Mesenchymal stem cell (in vitro differentiated cells and primary cell): Measurements from ENCODE around the gene TTLL11.
A peak's percentile ranks its signal among the peaks of the same experiment; 100 is the strongest.

Experiments
- DNase-seq: peaks from one replicate; pipeline ENCODE4 v3.0.0-alpha.2; 2013
- H2AFZ ChIP-seq: one replicate; pipeline ENCODE4 v1.6.1; 2013; ENCODE audit warnings: low read depth, mild to moderate bottlenecking, control low read depth, inconsistent platforms, low read length, moderate library complexity
- H2AK5ac ChIP-seq: 2 replicates; pipeline ENCODE4 v1.6.1; 2013; ENCODE audit warnings: low read length, moderate library complexity, mild to moderate bottlenecking, inconsistent platforms; ENCODE audit not compliant: severe bottlenecking
- H2BK120ac ChIP-seq: one replicate; pipeline ENCODE4 v1.6.1; 2013; ENCODE audit warnings: low read depth, mild to moderate bottlenecking, inconsistent platforms, low read length, moderate library complexity
- H2BK12ac ChIP-seq, 2 experiments: one replicate each; pipeline ENCODE4 v1.6.1; 2013; ENCODE audit warnings: inconsistent platforms in 2 of 2, low read length in 2 of 2, mild to moderate bottlenecking in 2 of 2, moderate library complexity in 2 of 2, control low read depth in 1 of 2
- H2BK15ac ChIP-seq: one replicate; pipeline ENCODE4 v1.6.1; 2013; ENCODE audit warnings: mild to moderate bottlenecking, low read depth, inconsistent platforms; ENCODE audit not compliant: poor library complexity, severe bottlenecking
- H2BK5ac ChIP-seq: 2 replicates; pipeline ENCODE4 v1.6.1; 2013; ENCODE audit warnings: low read depth, mild to moderate bottlenecking, low read length, control low read depth, inconsistent platforms; ENCODE audit not compliant: poor library complexity, severe bottlenecking
- H3K14ac ChIP-seq, 2 experiments: one replicate each; pipeline ENCODE4 v1.6.1; 2013; ENCODE audit warnings: inconsistent platforms in 2 of 2, low read length in 2 of 2, control low read depth in 1 of 2, mild to moderate bottlenecking in 1 of 2, moderate library complexity in 1 of 2
- H3K18ac ChIP-seq, 2 experiments: one replicate each; pipeline ENCODE4 v1.6.1; 2013; ENCODE audit warnings: inconsistent platforms in 2 of 2, low read length in 2 of 2, control low read depth in 1 of 2, low read depth in 1 of 2, mild to moderate bottlenecking in 1 of 2
- H3K23ac ChIP-seq, 2 experiments: one replicate each; pipeline ENCODE4 v1.6.1; 2013; ENCODE audit warnings: inconsistent platforms in 2 of 2, low read length in 2 of 2, mild to moderate bottlenecking in 2 of 2, moderate library complexity in 2 of 2, control low read depth in 1 of 2
- H3K27ac ChIP-seq: 2 replicates; pipeline ENCODE4 v1.5.1; 2013; ENCODE audit warnings: mild to moderate bottlenecking, moderate library complexity, low read length, control low read depth, inconsistent platforms; ENCODE audit not compliant: poor library complexity, severe bottlenecking
- H3K27me3 ChIP-seq, 2 experiments: 2 replicates each; pipeline versions ENCODE4 v1.6.1 to v1.7.0; 2013; ENCODE audit warnings: low read length in 2 of 2, mild to moderate bottlenecking in 2 of 2, moderate library complexity in 2 of 2, control low read depth in 1 of 2, inconsistent platforms in 1 of 2; ENCODE audit not compliant: control insufficient read depth in 1 of 2, insufficient read depth in 1 of 2
- H3K36me3 ChIP-seq, 2 experiments: 2 replicates each; pipeline versions ENCODE4 v1.6.1 to v1.7.0; 2013; ENCODE audit warnings: low read length in 2 of 2, control low read depth in 1 of 2, inconsistent platforms in 1 of 2, low read depth in 1 of 2, mild to moderate bottlenecking in 1 of 2; ENCODE audit not compliant: insufficient read depth in 2 of 2, control insufficient read depth in 1 of 2
- H3K4ac ChIP-seq, 2 experiments: one replicate each; pipeline ENCODE4 v1.6.1; 2013; ENCODE audit warnings: inconsistent platforms in 2 of 2, low read length in 2 of 2, mild to moderate bottlenecking in 2 of 2, moderate library complexity in 2 of 2, control low read depth in 1 of 2, low read depth in 1 of 2
- H3K4me1 ChIP-seq: 2 replicates; pipeline ENCODE4 v1.6.1; 2013; ENCODE audit warnings: low read depth, low read length, control low read depth; ENCODE audit not compliant: control insufficient read depth, insufficient read depth
- H3K4me2 ChIP-seq: 2 replicates; pipeline ENCODE4 v1.6.1; 2013; ENCODE audit warnings: low read length, mild to moderate bottlenecking, inconsistent platforms; ENCODE audit not compliant: poor library complexity, severe bottlenecking
- H3K4me3 ChIP-seq, 2 experiments: 2 replicates each; pipeline versions ENCODE4 v1.5.1 to v1.7.0; 2013; ENCODE audit warnings: low read length in 2 of 2, mild to moderate bottlenecking in 2 of 2, control low read depth in 1 of 2, low read depth in 1 of 2; ENCODE audit not compliant: insufficient read depth in 1 of 2
- H3K79me1 ChIP-seq: replicated peaks from 2 replicates; pipeline ENCODE4 v1.6.1; 2013; ENCODE audit warnings: mild to moderate bottlenecking, control low read depth, low read length, inconsistent platforms; ENCODE audit not compliant: poor library complexity, severe bottlenecking
- H3K9ac ChIP-seq: 2 replicates; pipeline ENCODE4 v1.7.0; 2013; ENCODE audit warnings: mild to moderate bottlenecking, low read length, moderate library complexity
- H3K9me3 ChIP-seq: 2 replicates; pipeline ENCODE4 v1.7.0; 2013; ENCODE audit warnings: mild to moderate bottlenecking, low read length; ENCODE audit not compliant: control insufficient read depth
- H4K8ac ChIP-seq: one replicate; pipeline ENCODE4 v1.6.1; 2013; ENCODE audit warnings: inconsistent platforms, mild to moderate bottlenecking, low read length, moderate library complexity
- H4K91ac ChIP-seq: one replicate; pipeline ENCODE4 v1.6.1; 2013; ENCODE audit warnings: mild to moderate bottlenecking, low read length, inconsistent platforms
- WGBS: methylation state at CpG from one replicate; pipeline ENCODE4 v1.1.7; 2013; ENCODE audit warnings: mixed read lengths; 5-methylcytosine and 5-hydroxymethylcytosine counted together

The TTLL11 gene

DNA sequence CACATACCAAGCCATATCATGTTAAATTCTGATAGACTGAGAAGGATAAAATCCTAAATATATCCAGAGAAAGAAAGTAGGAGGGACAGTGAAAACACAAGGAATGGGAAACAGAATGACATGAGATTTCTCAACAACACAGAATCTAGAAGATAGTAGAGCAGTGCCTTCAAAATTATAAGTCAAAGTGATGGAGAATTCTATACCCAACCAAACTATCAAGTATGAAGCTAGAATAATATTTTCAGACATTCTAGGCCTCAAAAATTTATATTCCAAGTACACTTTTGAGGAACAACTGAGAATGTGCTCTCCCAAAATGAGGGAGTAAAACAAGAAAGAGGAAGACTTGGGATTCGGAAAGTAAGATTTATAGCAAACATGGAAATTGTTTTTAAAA is 10.9 kb upstream of the TTLL11 start:
- WGBS, result 100% methylated on average over 1 of the region's 1 CpG
- H3K9ac ChIP-seq, result no peak overlapping the region

GRCh38 chr9:122102156-122102555 is 9.0 kb upstream of the TTLL11 start:
- 82% methylated on average over 1 of the region's 2 CpGs for WGBS

More for the DNA sequence above, 10.9 kb upstream of the TTLL11 start:
- H2BK120ac ChIP-seq, result no peak overlapping the region
- no peaks in the 10 kb centered on the region for H3K79me1 ChIP-seq
- no peak overlapping the region for H3K4me3 ChIP-seq
- H3K4ac ChIP-seq, result no peak overlapping the region
- peaks cover 11% of the 10 kb centered on the region for H3K9me3 ChIP-seq
- no peaks in the 10 kb centered on the region for H3K36me3 ChIP-seq
- no peak overlapping the region for H3K4me2 ChIP-seq
- no peak overlapping the region for H2BK12ac ChIP-seq
- DNase-seq, result no peak
- H3K14ac ChIP-seq, result no peak overlapping the region
- H3K23ac ChIP-seq, result no peak overlapping the region
- H2AK5ac ChIP-seq, result no peak overlapping the region
- H4K8ac ChIP-seq, result no peak overlapping the region
- H2BK15ac ChIP-seq, result no peak overlapping the region
- no peak overlapping the region for H3K27ac ChIP-seq
- no peak overlapping the region for H2BK5ac ChIP-seq
- no peak overlapping the region for H4K91ac ChIP-seq
- H3K27me3 ChIP-seq, result peaks cover 0 to 10% of the 10 kb centered on the region in 2 experiments
- H2AFZ ChIP-seq, result no peak overlapping the region
- no peak overlapping the region for H3K18ac ChIP-seq
- H3K4me1 ChIP-seq, result peaks cover 3% of the 10 kb centered on the region

GRCh38 chr9:122100756-122101155 is 7.6 kb upstream of the TTLL11 start:
- H2BK12ac ChIP-seq, result no peak overlapping the region
- no peak overlapping the region for H2BK15ac ChIP-seq
- H3K27ac ChIP-seq, result no peak overlapping the region
- no peak overlapping the region for H3K9ac ChIP-seq
- no peak overlapping the region for H3K4ac ChIP-seq
- 84% methylated on average over 7 of the region's 7 CpGs for WGBS
- no peak overlapping the region for H3K14ac ChIP-seq
- no peak overlapping the region for H2AK5ac ChIP-seq
- H2BK120ac ChIP-seq, result no peak overlapping the region
- H3K36me3 ChIP-seq, result no peaks in the 10 kb centered on the region
- H4K91ac ChIP-seq, result no peak overlapping the region
- H3K4me1 ChIP-seq, result peaks cover 2% of the 10 kb centered on the region
- no peak overlapping the region for H3K18ac ChIP-seq
- H2BK5ac ChIP-seq, result no peak overlapping the region
- no peak for DNase-seq
- H3K79me1 ChIP-seq, result no peaks in the 10 kb centered on the region
- H2AFZ ChIP-seq, result no peak overlapping the region
- H3K27me3 ChIP-seq, result peaks cover 0 to 3% of the 10 kb centered on the region in 2 experiments
- H3K23ac ChIP-seq, result no peak overlapping the region
- H3K4me2 ChIP-seq, result no peak overlapping the region
- H3K9me3 ChIP-seq, result peaks cover 11% of the 10 kb centered on the region
- H3K4me3 ChIP-seq, result no peak overlapping the region
- peak overlapping the region; percentile 48 for H4K8ac ChIP-seq

More at GRCh38 chr9:122102156-122102555, 9.0 kb upstream of the TTLL11 start:
- Histone ChIP-seq H3K9ac (no peak overlapping the region), H2BK120ac (no peak overlapping the region), H3K4me3 (no peak overlapping the region), H2BK5ac (no peak overlapping the region), H3K14ac (no peak overlapping the region), H2BK12ac (no peak overlapping the region), H3K4me1 (peaks cover 2% of the 10 kb centered on the region), H3K23ac (no peak overlapping the region), H2BK15ac (no peak overlapping the region), H2AFZ (no peak overlapping the region), H3K9me3 (peaks cover 11% of the 10 kb centered on the region), H4K91ac (no peak overlapping the region), H3K27ac (no peak overlapping the region), H3K4ac (no peak overlapping the region), H2AK5ac (no peak overlapping the region), H3K18ac (no peak overlapping the region), H3K36me3 (no peaks in the 10 kb centered on the region), H3K27me3 (peaks cover 0 to 3% of the 10 kb centered on the region in 2 experiments), H4K8ac (no peak overlapping the region), H3K4me2 (no peak overlapping the region), H3K79me1 (no peaks in the 10 kb centered on the region)
- DNase-seq, result no peak

DNA sequence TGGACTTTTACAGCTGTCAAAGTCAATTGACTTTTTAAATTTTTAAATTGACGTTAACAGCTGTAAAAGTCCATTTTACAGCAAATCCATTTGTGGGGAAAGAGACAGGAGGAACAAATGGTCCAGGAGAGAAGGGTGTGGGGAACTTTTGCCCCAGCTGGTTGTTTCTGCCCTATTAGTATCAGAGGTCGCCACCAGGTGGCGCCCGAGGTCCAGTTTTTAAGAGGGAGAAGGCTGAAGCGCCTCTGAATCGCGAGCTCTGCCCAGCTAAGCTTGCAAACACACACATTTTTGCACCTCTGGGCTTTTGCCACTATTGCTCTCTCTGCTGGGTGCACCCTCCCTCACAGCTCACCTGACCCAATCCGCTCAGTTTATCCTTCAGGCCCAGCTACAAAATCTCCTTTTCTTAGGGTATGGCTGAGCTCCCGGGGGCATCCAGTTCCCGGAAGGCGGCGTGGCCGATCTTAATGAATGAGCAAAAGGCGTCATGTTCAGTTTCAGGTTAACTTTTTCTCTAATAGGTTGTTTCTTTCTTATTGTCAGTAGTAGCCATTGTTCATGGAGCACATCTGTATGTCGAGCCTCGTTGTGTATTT is 6.3 kb upstream of the TTLL11 start:
- no peaks in the 10 kb centered on the region for H3K36me3 ChIP-seq
- H4K91ac ChIP-seq, result no peak overlapping the region
- H2BK120ac ChIP-seq, result no peak overlapping the region
- H3K4ac ChIP-seq, result no peak overlapping the region
- no peak overlapping the region for H4K8ac ChIP-seq
- H3K27ac ChIP-seq, result no peak overlapping the region
- no peaks in the 10 kb centered on the region for H3K79me1 ChIP-seq
- H3K4me1 ChIP-seq, result peaks cover 2% of the 10 kb centered on the region
- peak; percentile 65 for DNase-seq
- H2BK15ac ChIP-seq, result no peak overlapping the region
- H3K18ac ChIP-seq, result no peak overlapping the region
- peaks cover 11% of the 10 kb centered on the region for H3K9me3 ChIP-seq
- H2AK5ac ChIP-seq, result no peak overlapping the region
- H3K9ac ChIP-seq, result peak overlapping the region; percentile 30
- H3K27me3 ChIP-seq, result peaks cover 0 to 3% of the 10 kb centered on the region in 2 experiments
- no peak overlapping the region for H2BK5ac ChIP-seq
- H2AFZ ChIP-seq, result no peak overlapping the region
- H3K14ac ChIP-seq, result no peak overlapping the region
- H3K23ac ChIP-seq, result no peak overlapping the region
- peak overlapping the region in 1 of 2 experiments; percentile 52 for H3K4me3 ChIP-seq
- no peak overlapping the region for H2BK12ac ChIP-seq
- 47% methylated on average over 16 of the region's 16 CpGs for WGBS
- no peak overlapping the region for H3K4me2 ChIP-seq
